ENCODE results near the gene C1QBP.

GRCh38 chr17:5446786-5447185 lies 7.8 kb upstream of the C1QBP start:
- TF ChIP-seq SIN3A (IDR thresholded peaks at IDR 0.05; ENCODE audit: borderline replicate concordance, insufficient read depth, low read depth, low read length) (no peak), CTCF (IDR thresholded peaks at IDR 0.05) (no peak), REST (IDR thresholded peaks at IDR 0.05; ENCODE audit: insufficient read depth in 1 of 2, low read depth in 2 of 2, low read length in 1 of 2) (no peak), POLR2AphosphoS5 (IDR thresholded peaks at IDR 0.05; ENCODE audit: low read depth, low read length) (no peak)

All from Panc1 (cell line).